ENCODE results near the gene TMEM267.
"Not testable (repeated sequence)": the region's sequence is repeated elsewhere in the genome, so short reads cannot be mapped to it uniquely, and the experiment has no call there.

TMEM267 gene

GRCh38 chr5:43483298-43484105, at the start of gene TMEM267:
TMEM267 (minus strand) TSS chr5:43483865; CDS start chr5:43453969, 29,896 bp downstream.
- peak; percentile 88 for DNase-seq

GRCh38 chr5:43530648-43531047, 47.0 kb upstream of the TMEM267 start:
- DNase-seq, result no peak

- DNase-seq, result no peak
Observed at GRCh38 chr5:43523662-43524072, 40.0 kb upstream of the TMEM267 start.

GRCh38 chr5:43520615-43521014, 37.0 kb upstream of the TMEM267 start:
- DNase-seq, result no peak

GRCh38 chr5:43515678-43516048, 32.0 kb upstream of the TMEM267 start:
- DNase-seq, result no peak

- DNase-seq, result peak; percentile 97
Observed at GRCh38 chr5:43514816-43515677, 31.4 kb upstream of the TMEM267 start, which contains the start of gene C5orf34. C5orf34 (minus strand) TSS chr5:43515148; CDS start chr5:43509339, 5,809 bp downstream.

- DNase-seq, result no peak
Observed at GRCh38 chr5:43514471-43514815, 30.8 kb upstream of the TMEM267 start.

GRCh38 chr5:43514025-43514424, 30.4 kb upstream of the TMEM267 start:
- DNase-seq, result no peak

- DNase-seq, result not testable (repeated sequence)
Observed at GRCh38 chr5:43511062-43511461, 27.4 kb upstream of the TMEM267 start.

- DNase-seq, result no peak
Observed at GRCh38 chr5:43498581-43498980, 14.9 kb upstream of the TMEM267 start.

GRCh38 chr5:43497311-43498104, 13.8 kb upstream of the TMEM267 start:
- DNase-seq, result no peak

GRCh38 chr5:43491326-43491725, 7.7 kb upstream of the TMEM267 start:
- DNase-seq, result no peak

- no peak for DNase-seq
Observed at GRCh38 chr5:43486353-43486752, 2.7 kb upstream of the TMEM267 start.

GRCh38 chr5:43485406-43485805, 1.7 kb upstream of the TMEM267 start:
- DNase-seq, result no peak

- DNase-seq, result peak; percentile 90
Observed at GRCh38 chr5:43484106-43484849, 613 bp upstream of the TMEM267 start.

GRCh38 chr5:43482490-43483297, 971 bp downstream of the TMEM267 start:
- DNase-seq, result peak; percentile 12

GRCh38 chr5:43469671-43470391, 13.8 kb downstream of the TMEM267 start:
- DNase-seq, result no peak

- DNase-seq, result no peak
Observed at GRCh38 chr5:43467100-43467499, 16.6 kb downstream of the TMEM267 start.

GRCh38 chr5:43465455-43465854, 18.2 kb downstream of the TMEM267 start:
- DNase-seq, result not testable (repeated sequence)

- DNase-seq, result no peak
Observed at GRCh38 chr5:43461066-43461465, 22.6 kb downstream of the TMEM267 start.

GRCh38 chr5:43456556-43456955, 27.1 kb downstream of the TMEM267 start:
- DNase-seq, result no peak

Data from stimulated activated CD4-positive, alpha-beta T cell treated with anti-CD3 and anti-CD28 coated beads, Interleukin-15, amount 100 ng/mL, for 24 hours (primary cell).